HG02852 (cell line): ENCODE results near the gene CDC42BPB.

Source experiments
- ATAC-seq: cut with Tn5 transposase; IDR thresholded peaks from one replicate; pipeline ENCODE4 v1.9.1; 2021; ENCODE audit warnings: mild to moderate bottlenecking, moderate library complexity; ENCODE audit not compliant: unreplicated experiment

The CDC42BPB gene

DNA sequence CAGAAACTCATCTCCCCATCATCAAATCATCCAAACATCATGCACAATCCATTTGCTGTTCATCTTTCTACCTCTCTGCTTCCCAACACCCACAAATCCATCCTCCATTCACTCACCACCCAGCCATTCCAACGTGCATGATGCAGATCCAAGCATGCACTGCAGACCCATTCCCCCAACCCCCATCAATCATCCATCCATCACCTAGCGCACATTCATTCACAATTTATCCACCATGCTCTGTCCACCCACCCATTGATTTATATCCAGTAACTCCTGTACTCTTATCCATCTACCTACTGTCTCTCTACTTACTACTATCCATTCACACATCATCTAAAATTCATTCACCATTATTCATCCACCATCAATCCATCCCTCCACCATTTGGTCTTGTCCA lies 138.9 kb downstream of the CDC42BPB start:
- ATAC-seq: no peak

GRCh38 chr14:102917469-102918211 lies 139.7 kb downstream of the CDC42BPB start:
- no peak for ATAC-seq

GRCh38 chr14:102917056-102917385 lies 140.3 kb downstream of the CDC42BPB start:
- ATAC-seq: no peak

DNA sequence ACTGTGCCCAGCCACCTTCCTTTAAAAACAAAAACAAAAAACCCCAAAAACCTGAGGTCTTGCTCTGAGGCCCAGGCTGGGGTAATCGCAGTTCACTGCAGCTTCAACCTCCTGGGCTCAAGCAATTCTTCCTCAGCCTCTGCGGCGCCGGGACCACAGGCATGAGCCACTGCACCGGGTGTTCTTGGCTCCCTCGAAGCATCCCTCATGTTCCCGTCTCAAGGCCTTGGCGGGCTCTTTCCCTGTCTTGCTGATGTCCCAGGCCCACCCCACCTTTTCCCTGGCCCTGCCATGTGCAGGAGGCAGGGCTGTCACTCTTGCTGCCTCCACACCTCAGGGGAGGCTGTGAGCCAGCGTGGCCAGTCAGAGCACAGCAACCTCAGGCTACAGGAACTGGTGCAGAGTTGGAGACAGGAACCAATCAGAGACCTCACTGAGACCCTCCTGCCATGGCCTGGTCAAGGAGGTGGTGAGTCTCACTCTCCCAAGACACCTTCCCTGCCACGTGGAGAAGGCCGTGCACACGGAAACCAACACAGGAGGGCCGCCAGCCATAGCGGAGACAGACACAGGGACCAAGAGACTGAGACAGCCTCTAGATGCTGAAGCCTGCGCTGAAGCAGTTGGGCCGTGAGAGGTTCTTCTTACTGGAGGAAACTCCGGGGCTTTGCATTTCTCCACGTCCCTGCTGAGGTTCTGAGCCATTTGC lies 140.8 kb downstream of the CDC42BPB start:
- no peak for ATAC-seq

DNA sequence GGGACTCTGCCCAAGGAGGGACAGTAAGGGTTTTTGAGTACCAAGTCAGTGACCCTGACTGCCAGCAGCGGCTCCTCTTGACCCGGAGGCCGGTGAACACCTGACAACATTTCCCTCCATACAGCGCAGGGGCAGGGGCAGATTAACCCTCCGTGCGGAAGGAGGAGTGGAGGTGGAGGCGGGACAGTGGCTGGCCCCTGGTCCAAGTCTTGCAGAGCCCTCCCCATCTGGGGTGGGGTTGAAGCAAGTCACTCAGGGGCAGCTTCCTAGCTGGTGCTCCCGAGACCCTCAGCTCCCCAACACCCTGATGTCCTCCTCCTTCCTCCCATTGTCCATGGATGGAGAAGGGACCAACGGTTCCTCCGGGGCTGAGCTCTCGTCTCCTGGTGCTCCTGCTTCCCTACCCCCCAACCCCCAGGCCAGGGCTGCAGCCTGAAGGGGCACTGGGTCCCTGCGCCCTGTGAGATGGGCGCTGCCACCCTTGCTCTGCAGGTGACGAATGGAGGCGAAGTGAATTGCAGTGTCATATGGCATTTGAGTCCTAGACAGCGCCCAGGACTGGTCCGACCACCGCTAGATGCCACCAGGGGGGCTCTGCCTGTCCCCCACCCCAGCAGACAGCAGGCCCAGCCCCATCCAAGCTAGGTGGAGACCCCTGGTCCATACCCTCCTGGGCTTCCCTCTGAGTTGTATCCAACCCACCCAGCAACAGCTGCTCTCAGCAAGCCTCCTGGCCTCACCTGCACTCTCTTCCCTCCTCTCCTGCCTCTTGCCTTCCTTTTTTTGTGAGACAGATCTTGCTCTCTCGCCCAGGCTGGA lies 141.8 kb downstream of the CDC42BPB start:
- ATAC-seq: no peak

DNA sequence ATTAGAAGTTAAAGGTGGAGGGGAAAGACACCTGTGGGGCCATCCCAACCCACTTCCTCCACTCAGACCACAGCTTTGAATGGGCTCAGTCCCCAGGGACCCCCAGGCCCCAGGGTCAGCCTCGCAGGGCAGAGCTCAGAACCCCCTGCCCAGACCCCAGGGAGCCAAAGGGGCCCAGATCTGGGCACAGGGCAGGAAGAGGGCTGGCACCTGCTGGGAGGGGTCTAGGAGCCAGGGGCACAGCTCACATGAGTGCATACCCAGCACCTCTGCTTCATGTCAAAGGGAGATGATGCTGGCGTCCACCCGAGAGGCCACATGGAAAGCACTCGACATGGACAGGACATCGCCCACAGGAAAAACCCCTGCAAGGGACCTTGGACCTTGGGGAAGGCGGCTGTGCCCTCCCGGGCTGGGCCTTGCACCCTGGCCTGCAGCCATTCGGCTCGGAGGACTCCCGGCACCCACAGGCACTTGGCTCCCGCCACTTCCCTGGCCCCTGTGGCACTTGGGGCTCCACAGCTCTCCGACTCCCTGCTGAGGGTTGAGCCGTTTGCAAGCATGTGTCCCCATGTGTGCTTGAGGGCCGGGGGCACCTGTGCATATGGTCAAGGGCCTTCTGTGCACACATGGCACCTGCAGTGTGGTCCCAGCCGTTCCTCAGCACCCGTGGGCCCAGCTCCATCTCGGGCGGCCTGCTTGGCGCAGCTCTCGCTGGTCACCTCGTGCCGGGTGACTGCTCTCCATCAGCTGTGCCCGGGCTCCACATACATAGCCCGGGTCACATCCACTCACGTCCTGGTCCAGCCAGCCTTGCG lies 142.7 kb downstream of the CDC42BPB start:
- no peak for ATAC-seq

GRCh38 chr14:102913341-102914211 lies 143.8 kb downstream of the CDC42BPB start:
- ATAC-seq: no peak

GRCh38 chr14:102911991-102912761 lies 145.2 kb downstream of the CDC42BPB start:
- ATAC-seq: no peak

- ATAC-seq: no peak
Measured at GRCh38 chr14:102911541-102911951, 145.8 kb downstream of the CDC42BPB start.

DNA sequence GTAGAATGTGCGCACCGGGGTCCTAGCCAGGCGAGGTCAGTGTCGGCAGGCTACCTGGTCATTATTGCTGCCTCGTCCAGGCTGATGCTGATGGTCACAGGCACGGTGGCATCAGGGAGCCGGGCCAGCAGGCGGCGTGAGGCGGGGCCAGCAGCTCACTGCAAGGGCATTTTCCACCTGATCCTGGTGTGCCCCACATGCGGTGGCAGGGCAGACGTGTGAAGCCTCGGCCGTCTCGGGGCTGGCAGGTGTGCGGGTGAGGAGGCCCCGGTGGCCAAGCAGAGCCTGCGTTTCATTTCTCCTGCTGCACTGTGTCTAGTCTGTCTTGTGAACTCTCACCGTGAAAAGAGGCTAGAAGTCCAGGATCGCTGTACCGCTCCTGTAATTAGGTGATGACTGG lies 146.9 kb downstream of the CDC42BPB start:
- ATAC-seq: no peak

DNA sequence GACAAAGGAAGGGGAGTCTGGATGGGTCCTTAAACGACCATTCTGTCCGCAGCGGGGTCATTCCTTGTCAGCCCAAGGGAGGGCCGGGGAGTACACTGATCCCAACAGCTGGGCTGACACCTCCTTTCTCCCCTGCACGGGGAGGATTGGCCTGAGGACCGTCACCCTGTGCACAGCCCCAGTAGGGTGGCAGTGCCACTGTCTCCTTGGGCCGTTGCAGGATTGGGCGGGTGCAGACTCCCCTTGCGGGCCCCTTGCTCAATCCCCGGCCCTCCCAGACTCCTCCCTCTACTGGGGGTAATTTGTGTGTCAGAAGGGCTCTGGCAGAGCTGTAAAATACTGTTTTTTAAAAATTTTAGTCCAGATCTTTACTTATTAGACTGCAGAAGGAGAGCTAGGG lies 147.4 kb downstream of the CDC42BPB start:
- no peak for ATAC-seq

DNA sequence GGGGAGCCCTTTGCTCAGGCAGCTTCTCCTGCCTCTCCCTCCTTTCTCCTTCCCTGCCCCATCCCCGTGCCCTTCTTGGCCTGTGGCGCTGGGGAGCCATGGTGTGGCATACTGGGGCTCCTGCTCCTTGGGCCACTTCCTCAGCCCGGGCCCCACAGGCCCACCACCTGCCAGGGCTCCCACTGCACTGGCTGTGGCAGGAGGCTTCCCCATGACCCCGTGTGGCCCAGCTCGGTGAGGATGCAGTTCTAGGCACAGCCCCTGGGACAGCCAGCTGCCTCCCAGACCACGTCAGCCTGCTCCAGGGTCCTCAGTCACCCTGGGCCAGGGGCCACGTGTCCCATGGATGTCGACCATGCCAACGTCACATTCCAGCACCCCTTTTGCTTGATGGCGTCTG lies 147.9 kb downstream of the CDC42BPB start:
- ATAC-seq: no peak

- no peak for ATAC-seq
Measured at GRCh38 chr14:102908766-102909455, 148.4 kb downstream of the CDC42BPB start.

GRCh38 chr14:102907980-102908730 lies 149.2 kb downstream of the CDC42BPB start:
- ATAC-seq: no peak

GRCh38 chr14:102907303-102907844 lies 150.0 kb downstream of the CDC42BPB start:
- ATAC-seq: no peak

DNA sequence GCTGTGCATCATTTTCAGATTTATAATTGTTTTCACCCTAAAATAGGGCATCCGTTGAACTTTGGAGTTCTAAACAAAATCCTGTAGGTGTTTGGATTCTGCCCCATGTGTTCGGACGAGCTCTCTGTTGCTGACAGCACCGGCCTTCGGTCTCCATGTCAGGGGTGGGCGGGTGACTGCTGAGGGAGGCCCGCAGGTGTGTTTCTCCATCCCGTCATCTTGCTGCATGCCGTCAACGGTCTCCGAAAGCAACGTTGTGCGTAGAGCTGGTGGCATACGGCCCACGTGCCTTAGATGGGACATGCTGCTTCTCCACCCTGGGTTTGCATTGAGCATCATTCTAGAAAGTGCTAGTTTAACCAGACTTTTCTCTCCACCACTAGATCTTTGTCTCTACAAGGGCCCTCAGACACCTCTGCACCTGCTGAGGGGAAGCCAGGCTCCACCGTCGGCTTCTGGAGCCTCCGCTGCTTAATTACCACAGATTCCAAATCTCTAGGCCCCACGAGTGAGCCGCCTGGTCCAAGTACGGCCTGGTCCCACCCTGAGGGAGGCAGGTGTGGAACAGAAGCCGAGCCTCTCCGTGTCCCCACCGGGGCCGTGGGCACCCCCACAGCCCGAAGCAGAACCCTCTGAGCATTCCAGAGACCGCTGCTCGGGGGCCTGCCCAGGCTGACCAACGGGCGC lies 150.6 kb downstream of the CDC42BPB start:
- ATAC-seq: no peak
